ENCODE measurements around the gene SMAD2. TPM values are rescaled to one million over a fixed set of nuclear protein-coding genes. Genes with fewer than 3 reads are reported as not detected.

The SMAD2 gene
- 100 to 1,000 TPM; 337 to 343 TPM for total RNA-seq
- 97.8 TPM for polyA plus RNA-seq

DNA sequence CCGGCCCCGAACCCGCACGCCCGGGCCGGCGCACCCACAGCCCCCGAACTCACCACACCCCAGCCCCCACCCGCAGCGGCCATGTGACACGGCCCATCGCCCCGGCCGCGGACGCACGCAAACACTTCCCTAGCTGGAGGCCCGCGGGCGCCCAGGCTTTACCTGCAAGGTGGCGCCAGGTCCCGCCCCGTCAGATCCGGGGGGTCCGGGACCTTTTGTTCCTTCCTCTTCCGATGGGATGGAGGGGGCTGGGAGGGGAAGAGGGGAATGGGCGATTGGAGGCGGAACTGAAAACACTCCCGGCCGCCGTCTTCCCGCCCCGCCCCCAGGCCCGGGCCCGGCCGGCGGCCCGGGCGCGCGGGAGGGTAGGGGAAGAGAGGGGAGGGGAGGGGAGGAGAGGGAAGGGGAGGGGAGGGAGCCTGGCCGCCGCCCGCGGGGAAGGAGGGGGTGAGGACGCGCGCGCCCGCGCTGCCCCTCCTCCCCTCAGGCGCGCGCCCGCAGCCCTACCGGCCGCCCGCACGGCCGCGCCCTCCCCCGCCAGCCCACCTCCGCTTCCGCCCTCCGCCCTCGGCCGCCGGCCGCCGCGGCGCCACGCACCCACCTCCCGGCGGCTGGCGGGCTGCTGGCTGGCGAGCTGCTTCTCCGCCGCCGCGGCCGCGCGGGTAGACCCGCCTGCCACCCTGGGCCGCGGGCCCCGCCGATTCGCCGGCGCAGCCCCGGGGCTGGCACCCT is at the start of gene SMAD2:
TSS of gene SMAD2 (minus strand) at position 461 of the 732 bp plus-strand sequence. CDS start 33,903 bp downstream, outside the sequence.
- peak within 1 kb of the TSS; percentile 89 to 98 (median 92) for H3K4me3 Mint-ChIP-seq
- H3K4me1 ChIP-seq (ENCODE audit: insufficient read depth, low read length) = peaks cover 55% of the 10 kb centered on the region

GRCh38 chr18:47979611-47980200 is 49.2 kb upstream of the SMAD2 start:
- H3K36me3 ChIP-seq (ENCODE audit: insufficient read depth, low read length) = no peaks in the 10 kb centered on the region
- no peak overlapping the region for H3K27ac ChIP-seq (ENCODE audit: low read depth, low read length)
- no peaks in the 10 kb centered on the region for H3K36me3 Mint-ChIP-seq
- no peaks in the 10 kb centered on the region for H3K4me1 Mint-ChIP-seq
- no peak overlapping the region for H3K4me3 Mint-ChIP-seq
- H3K4me3 ChIP-seq (ENCODE audit: low read length) = no peak overlapping the region
- H3K9me3 Mint-ChIP-seq = no peaks in the 10 kb centered on the region
- ChIA-PET CTCF (no interaction called here), POLR2A (no interaction called here)
- peaks cover 0 to 14% of the 10 kb centered on the region in 2 donors for H3K27me3 Mint-ChIP-seq
- no peaks in the 10 kb centered on the region for H3K9me3 ChIP-seq (ENCODE audit: low read length)
- no peak for DNase-seq
- no peak overlapping the region for H3K27ac Mint-ChIP-seq
- no peaks in the 10 kb centered on the region for H3K4me1 ChIP-seq (ENCODE audit: insufficient read depth, low read length)
- no peaks in the 10 kb centered on the region for H3K27me3 ChIP-seq (ENCODE audit: insufficient read depth, low read length, poor library complexity, severe bottlenecking)

More for the DNA sequence above, at the start of gene SMAD2:
- peaks cover 45 to 52% (median 51%) of the 10 kb centered on the region in 3 donors for H3K4me1 Mint-ChIP-seq
- Histone ChIP-seq H3K36me3 (ENCODE audit: insufficient read depth, low read length) (no peaks in the 10 kb centered on the region), H3K27ac (ENCODE audit: low read depth, low read length) (peak within 1 kb of the TSS; percentile 74), H3K9me3 (ENCODE audit: low read length) (no peaks in the 10 kb centered on the region), H3K4me3 (ENCODE audit: low read length) (peak within 1 kb of the TSS; percentile 66), H3K27me3 (ENCODE audit: insufficient read depth, low read length, poor library complexity, severe bottlenecking) (no peaks in the 10 kb centered on the region)
- H3K27me3 Mint-ChIP-seq = no peaks in the 10 kb centered on the region
- POLR2A ChIA-PET = interaction anchor here (0.5 to 1.5 kb wide), 5 partner anchors 29 to 68 kb away, joined by 3 to 7 read pairs (median 4); no protein-coding TSS in a partner anchor
- peaks cover 0 to 8% (median 0%) of the 10 kb centered on the region in 3 donors for H3K36me3 Mint-ChIP-seq
- CTCF ChIA-PET = interaction anchor here (1.4 kb wide), 1 partner anchor 30 kb away, joined by 3 read pairs; no protein-coding TSS in a partner anchor
- peak in 4 of 5 donors; percentile 72 to 83 (median 80) for DNase-seq
- no peaks in the 10 kb centered on the region for H3K9me3 Mint-ChIP-seq
- peak within 1 kb of the TSS; percentile 90 to 95 (median 93) for H3K27ac Mint-ChIP-seq

- Histone ChIP-seq H3K4me1 (ENCODE audit: insufficient read depth, low read length) (no peaks in the 10 kb centered on the region), H3K36me3 (ENCODE audit: insufficient read depth, low read length) (no peaks in the 10 kb centered on the region), H3K27ac (ENCODE audit: low read depth, low read length) (no peak overlapping the region), H3K4me3 (ENCODE audit: low read length) (no peak overlapping the region), H3K27me3 (ENCODE audit: insufficient read depth, low read length, poor library complexity, severe bottlenecking) (no peaks in the 10 kb centered on the region), H3K9me3 (ENCODE audit: low read length) (no peaks in the 10 kb centered on the region)
- Mint-ChIP-seq H3K4me3 (no peak overlapping the region), H3K27ac (no peak overlapping the region), H3K9me3 (no peaks in the 10 kb centered on the region), H3K4me1 (no peaks in the 10 kb centered on the region), H3K27me3 (peaks cover 2 to 21% of the 10 kb centered on the region in 2 donors), H3K36me3 (no peaks in the 10 kb centered on the region)
- ChIA-PET POLR2A (no interaction called here), CTCF (no interaction called here)
- DNase-seq = no peak
These were observed 48.1 kb upstream of the SMAD2 start for GRCh38 chr18:47978603-47979002.

GRCh38 chr18:47978141-47978540 is 47.7 kb upstream of the SMAD2 start:
- CTCF ChIA-PET = no interaction called here
- Histone ChIP-seq H3K27me3 (ENCODE audit: insufficient read depth, low read length, poor library complexity, severe bottlenecking) (no peaks in the 10 kb centered on the region), H3K9me3 (ENCODE audit: low read length) (no peaks in the 10 kb centered on the region), H3K36me3 (ENCODE audit: insufficient read depth, low read length) (no peaks in the 10 kb centered on the region), H3K4me3 (ENCODE audit: low read length) (no peak overlapping the region), H3K27ac (ENCODE audit: low read depth, low read length) (no peak overlapping the region), H3K4me1 (ENCODE audit: insufficient read depth, low read length) (no peaks in the 10 kb centered on the region)
- H3K4me1 Mint-ChIP-seq = no peaks in the 10 kb centered on the region
- H3K36me3 Mint-ChIP-seq = no peaks in the 10 kb centered on the region
- no peak for DNase-seq
- no peak overlapping the region for H3K27ac Mint-ChIP-seq
- POLR2A ChIA-PET = no interaction called here
- H3K4me3 Mint-ChIP-seq = no peak overlapping the region
- peaks cover 2 to 26% of the 10 kb centered on the region in 2 donors for H3K27me3 Mint-ChIP-seq
- no peaks in the 10 kb centered on the region for H3K9me3 Mint-ChIP-seq

GRCh38 chr18:47975701-47976100 is 45.2 kb upstream of the SMAD2 start:
- Mint-ChIP-seq H3K27me3 (peaks cover 6 to 43% of the 10 kb centered on the region in 2 donors), H3K4me1 (no peaks in the 10 kb centered on the region), H3K27ac (no peak overlapping the region), H3K4me3 (no peak overlapping the region), H3K36me3 (peaks cover 0 to 5% (median 1%) of the 10 kb centered on the region in 3 donors), H3K9me3 (no peaks in the 10 kb centered on the region)
- ChIA-PET CTCF (no interaction called here), POLR2A (no interaction called here)
- Histone ChIP-seq H3K4me1 (ENCODE audit: insufficient read depth, low read length) (no peaks in the 10 kb centered on the region), H3K4me3 (ENCODE audit: low read length) (no peak overlapping the region), H3K9me3 (ENCODE audit: low read length) (no peaks in the 10 kb centered on the region), H3K36me3 (ENCODE audit: insufficient read depth, low read length) (no peaks in the 10 kb centered on the region), H3K27me3 (ENCODE audit: insufficient read depth, low read length, poor library complexity, severe bottlenecking) (no peaks in the 10 kb centered on the region), H3K27ac (ENCODE audit: low read depth, low read length) (no peak overlapping the region)
- DNase-seq = no peak

GRCh38 chr18:47975105-47975504 is 44.6 kb upstream of the SMAD2 start:
- H3K36me3 Mint-ChIP-seq = peaks cover 0 to 5% (median 1%) of the 10 kb centered on the region in 3 donors
- H3K27me3 Mint-ChIP-seq = peaks cover 6 to 49% of the 10 kb centered on the region in 2 donors
- H3K4me3 ChIP-seq (ENCODE audit: low read length) = no peak overlapping the region
- H3K4me1 ChIP-seq (ENCODE audit: insufficient read depth, low read length) = no peaks in the 10 kb centered on the region
- no peak overlapping the region for H3K4me3 Mint-ChIP-seq
- POLR2A ChIA-PET = no interaction called here
- no peak for DNase-seq
- no peaks in the 10 kb centered on the region for H3K4me1 Mint-ChIP-seq
- CTCF ChIA-PET = no interaction called here
- no peaks in the 10 kb centered on the region for H3K9me3 ChIP-seq (ENCODE audit: low read length)
- H3K9me3 Mint-ChIP-seq = no peaks in the 10 kb centered on the region
- H3K27ac ChIP-seq (ENCODE audit: low read depth, low read length) = no peak overlapping the region
- H3K36me3 ChIP-seq (ENCODE audit: insufficient read depth, low read length) = no peaks in the 10 kb centered on the region
- no peaks in the 10 kb centered on the region for H3K27me3 ChIP-seq (ENCODE audit: insufficient read depth, low read length, poor library complexity, severe bottlenecking)
- no peak overlapping the region for H3K27ac Mint-ChIP-seq

DNA sequence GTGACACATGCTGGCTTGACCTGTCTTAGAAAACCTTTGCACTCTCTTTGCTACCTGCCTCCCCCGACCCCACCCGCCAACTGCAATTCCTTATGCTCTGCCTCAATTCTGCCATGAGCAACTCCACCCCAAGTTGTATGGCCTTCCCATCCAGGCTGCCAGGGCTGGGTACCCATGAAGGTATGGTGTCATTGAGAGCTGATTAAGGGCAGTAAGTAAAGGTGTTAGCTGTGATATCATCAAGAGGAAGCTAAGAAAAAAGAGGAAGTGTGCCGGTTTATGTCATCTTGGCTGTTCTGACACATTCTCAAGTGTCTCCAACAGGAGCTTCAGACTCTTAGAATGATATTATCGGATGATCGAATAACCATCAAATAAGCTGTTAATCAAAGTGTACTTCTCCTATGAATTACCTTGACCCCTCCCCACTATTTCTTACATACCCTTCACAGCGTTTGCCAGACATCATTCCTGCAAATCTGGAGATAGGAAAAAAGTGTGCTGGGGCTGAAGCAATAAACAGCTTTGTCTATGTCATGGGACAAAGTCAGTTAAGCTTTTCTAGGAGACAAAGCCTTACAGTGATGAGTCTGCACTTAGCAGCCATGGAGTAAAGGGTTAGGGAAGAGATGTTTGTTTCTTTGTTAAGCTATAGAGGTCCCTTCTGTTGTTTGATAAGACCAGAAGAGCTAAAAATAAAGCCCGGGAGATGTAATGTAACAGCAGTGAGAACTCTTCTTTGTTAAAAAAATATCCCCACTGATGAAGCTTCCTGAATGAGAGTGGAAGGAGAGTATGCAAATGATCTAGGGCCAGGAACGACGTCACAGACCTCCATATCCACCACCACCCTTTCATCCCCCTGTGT is 40.4 kb upstream of the SMAD2 start:
- H3K4me1 ChIP-seq (ENCODE audit: insufficient read depth, low read length) = no peaks in the 10 kb centered on the region
- CTCF ChIA-PET = interaction anchor here (1.1 kb wide), 1 partner anchor 66 kb away, joined by 3 read pairs; no protein-coding TSS in a partner anchor
- POLR2A ChIA-PET = no interaction called here
- no peak overlapping the region for H3K27ac ChIP-seq (ENCODE audit: low read depth, low read length)
- no peak overlapping the region for H3K4me3 ChIP-seq (ENCODE audit: low read length)
- H3K36me3 Mint-ChIP-seq = peaks cover 0 to 13% (median 1%) of the 10 kb centered on the region in 3 donors
- no peaks in the 10 kb centered on the region for H3K36me3 ChIP-seq (ENCODE audit: insufficient read depth, low read length)
- peaks cover 6 to 50% of the 10 kb centered on the region in 2 donors for H3K27me3 Mint-ChIP-seq
- H3K9me3 ChIP-seq (ENCODE audit: low read length) = no peaks in the 10 kb centered on the region
- H3K4me1 Mint-ChIP-seq = no peaks in the 10 kb centered on the region
- H3K9me3 Mint-ChIP-seq = no peaks in the 10 kb centered on the region
- no peak for DNase-seq
- no peaks in the 10 kb centered on the region for H3K27me3 ChIP-seq (ENCODE audit: insufficient read depth, low read length, poor library complexity, severe bottlenecking)
- H3K4me3 Mint-ChIP-seq = no peak overlapping the region
- no peak overlapping the region for H3K27ac Mint-ChIP-seq

All from CD8-positive, alpha-beta memory T cell (primary cell).